Natural killer cell (primary cell): ENCODE measurements around the gene DCTN2. TPM values are rescaled to one million over a fixed set of nuclear protein-coding genes. Genes with fewer than 3 reads are reported as not detected.

ENCODE experiments used
- ATAC-seq, 3 donors: fragments of 150-1000 bp in 2 of 3; fragments of 200-7000 bp in 1 of 3; cut with Tn5 transposase; 1 replicate in 1 of 3; 2 replicates in 2 of 3; pipeline ENCODE4 v1.10.0; 2021; ENCODE audit warnings: mild to moderate bottlenecking in 2 of 3, moderate library complexity in 2 of 3
- DNase-seq, 2 donors: peaks; one replicate each; pipeline versions ENCODE4 v3.0.0 to v3.0.0-alpha.2; 2013 to 2021; ENCODE audit warnings: mixed read lengths in 1 of 2
- H3K27ac ChIP-seq: one replicate; pipeline ENCODE4 v1.5.1; 2013; ENCODE audit warnings: mild to moderate bottlenecking, low read length
- H3K27me3 ChIP-seq: one replicate; pipeline ENCODE4 v1.6.1; 2013; ENCODE audit warnings: low read length; ENCODE audit not compliant: control insufficient read depth, insufficient read depth
- H3K36me3 ChIP-seq: one replicate; pipeline ENCODE4 v1.6.1; 2013; ENCODE audit warnings: low read length; ENCODE audit not compliant: control insufficient read depth, insufficient read depth
- H3K4me1 ChIP-seq: one replicate; pipeline ENCODE4 v1.6.1; 2013; ENCODE audit warnings: low read length; ENCODE audit not compliant: control insufficient read depth, insufficient read depth
- H3K4me3 ChIP-seq: one replicate; pipeline ENCODE4 v1.5.1; 2013; ENCODE audit warnings: low read length
- H3K9me3 ChIP-seq: one replicate; pipeline ENCODE4 v1.6.1; 2013; ENCODE audit warnings: low read length; ENCODE audit not compliant: control insufficient read depth, insufficient read depth
- H3K27ac Mint-ChIP-seq, 2 donors: one replicate each; pipeline ENCODE4 v1.8.0; 2022; ENCODE audit warnings: mild to moderate bottlenecking in 2 of 2, mixed read lengths in 2 of 2, moderate library complexity in 1 of 2
- H3K27me3 Mint-ChIP-seq, 2 donors: one replicate each; pipeline ENCODE4 v1.8.0; 2022; ENCODE audit warnings: low read depth in 2 of 2, mixed read lengths in 2 of 2
- H3K36me3 Mint-ChIP-seq: one replicate; pipeline ENCODE4 v1.8.0; 2022; ENCODE audit warnings: mixed read lengths
- H3K4me1 Mint-ChIP-seq, 2 donors: one replicate each; pipeline ENCODE4 v1.8.0; 2022; ENCODE audit warnings: mixed read lengths in 2 of 2
- H3K4me3 Mint-ChIP-seq: one replicate; pipeline ENCODE4 v1.8.0; 2022; ENCODE audit warnings: mild to moderate bottlenecking, moderate library complexity, mixed read lengths
- H3K9me3 Mint-ChIP-seq, 2 donors: one replicate each; pipeline ENCODE4 v1.8.0; 2022; ENCODE audit warnings: mixed read lengths in 2 of 2
- CTCF ChIP-seq: fragments of 200-600 bp; IDR thresholded peaks from one replicate; pipeline ENCODE4 v1.8.0; 2022; ENCODE audit warnings: antibody characterized with exemption
- WGBS: methylation state at CpG from one replicate; pipeline ENCODE4 v1.1.7; 2013; ENCODE audit warnings: missing lambda C conversion rate; ENCODE audit not compliant: insufficient coverage; 5-methylcytosine and 5-hydroxymethylcytosine counted together
- intact Hi-C: fragments of 100-400 bp; cut with micrococcal nuclease; formaldehyde crosslinking; loops from one replicate; pipeline ENCODE4 v1.14.2; 2022
- total RNA-seq, 4 donors: library from RNA; stranded (reverse); fragments of 120-200 nt in 1 of 4; gene quantifications; one replicate each; pipeline versions ENCODE4 v1.2.3 to v1.2.4, GENCODE V29; 2013 to 2022

The DCTN2 gene
- total RNA-seq, 3 donors from 2014 or later (not counting 1 experiment from before 2014, with no cell fraction given) = 65.5 to 76.5 (median 71.8) TPM

- 96% methylated on average over 3 of the region's 4 CpGs for WGBS
- H3K9me3 Mint-ChIP-seq = no peaks in the 10 kb centered on the region
- H3K4me3 Mint-ChIP-seq = no peak overlapping the region
Measured at GRCh38 chr12:57526477-57527126, 20.4 kb downstream of the DCTN2 start.

GRCh38 chr12:57525615-57526383 is 21.2 kb downstream of the DCTN2 start:
- no peak for TF ChIP-seq CTCF
- DNase-seq (no peak), ATAC-seq (no peak)
- H3K4me3 ChIP-seq = no peak overlapping the region
- H3K27me3 ChIP-seq = no peaks in the 10 kb centered on the region
- peaks cover 18 to 62% of the 10 kb centered on the region in 2 donors for H3K4me1 Mint-ChIP-seq
- H3K27me3 Mint-ChIP-seq = no peaks in the 10 kb centered on the region
- peaks cover 52% of the 10 kb centered on the region for H3K36me3 ChIP-seq
- no peaks in the 10 kb centered on the region for H3K9me3 ChIP-seq
- no peaks in the 10 kb centered on the region for H3K9me3 Mint-ChIP-seq
- H3K36me3 Mint-ChIP-seq = peaks cover 8% of the 10 kb centered on the region
- no peak overlapping the region for H3K4me3 Mint-ChIP-seq
- no peak overlapping the region for H3K27ac ChIP-seq
- intact Hi-C loops = no loop called here
- peaks cover 40% of the 10 kb centered on the region for H3K4me1 ChIP-seq
- H3K27ac Mint-ChIP-seq = peak overlapping the region in 1 of 2 donors; percentile 99
- 92% methylated on average over 16 of the region's 16 CpGs for WGBS

More at GRCh38 chr12:57526477-57527126, 20.4 kb downstream of the DCTN2 start:
- intact Hi-C loops = no loop called here
- no peak for TF ChIP-seq CTCF
- Mint-ChIP-seq H3K4me1 (peaks cover 16 to 54% of the 10 kb centered on the region in 2 donors), H3K36me3 (peaks cover 8% of the 10 kb centered on the region), H3K27me3 (no peaks in the 10 kb centered on the region), H3K27ac (peak overlapping the region in 1 of 2 donors; percentile 99)
- Histone ChIP-seq H3K9me3 (no peaks in the 10 kb centered on the region), H3K4me3 (no peak overlapping the region), H3K27me3 (no peaks in the 10 kb centered on the region), H3K4me1 (peaks cover 32% of the 10 kb centered on the region), H3K36me3 (peaks cover 58% of the 10 kb centered on the region), H3K27ac (no peak overlapping the region)
- no peak for DNase-seq
- no peak for ATAC-seq

- no peak for TF ChIP-seq CTCF
- peaks cover 44% of the 10 kb centered on the region for H3K36me3 ChIP-seq
- peaks cover 5% of the 10 kb centered on the region for H3K36me3 Mint-ChIP-seq
- H3K27me3 Mint-ChIP-seq = no peaks in the 10 kb centered on the region
- no peak for ATAC-seq
- H3K27ac Mint-ChIP-seq = peak overlapping the region; percentile 86 to 99
- intact Hi-C loops = loop anchor here (5.0 kb wide), 1 partner anchor 167 kb away; the partner anchor contains the start of gene OS9
- H3K9me3 ChIP-seq = no peaks in the 10 kb centered on the region
- no peak overlapping the region for H3K27ac ChIP-seq
- H3K4me1 ChIP-seq = peaks cover 42% of the 10 kb centered on the region
- H3K27me3 ChIP-seq = no peaks in the 10 kb centered on the region
- WGBS = 88% methylated on average over 11 of the region's 11 CpGs
- no peaks in the 10 kb centered on the region for H3K9me3 Mint-ChIP-seq
- DNase-seq = no peak
- H3K4me1 Mint-ChIP-seq = peaks cover 18 to 70% of the 10 kb centered on the region in 2 donors
- no peak overlapping the region for H3K4me3 ChIP-seq
- peak overlapping the region; percentile 91 for H3K4me3 Mint-ChIP-seq
Measured at GRCh38 chr12:57524814-57525614, 22.0 kb downstream of the DCTN2 start.
